Measurements from ENCODE around the gene CYBB. TPM values are rescaled to one million over a fixed set of nuclear protein-coding genes. Genes with fewer than 3 reads are reported as not detected.

The CYBB gene
- total RNA-seq, 1 experiment from 2014 or later: 0.23 TPM

DNA sequence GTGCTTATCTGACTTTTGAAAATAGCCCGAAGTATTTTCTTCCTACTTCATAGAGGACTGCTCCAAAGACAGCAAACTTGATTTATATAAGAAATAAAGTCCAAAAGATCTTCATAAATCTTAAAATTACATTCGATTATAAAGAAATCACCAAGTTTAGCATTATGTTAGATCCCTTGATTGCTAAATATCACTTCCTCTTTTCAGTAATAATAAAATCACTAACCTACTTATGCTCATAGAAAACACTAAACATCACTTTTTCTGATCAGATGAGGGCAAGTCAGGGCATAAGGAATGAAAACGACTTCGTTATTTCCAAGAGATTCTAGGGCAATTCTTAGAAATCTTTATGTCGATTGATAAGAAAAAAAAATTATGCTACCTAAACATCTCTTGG, 35.5 kb downstream of the CYBB start:
- no peak overlapping the region for H3K4me3 ChIP-seq (ENCODE audit: low read depth in 2 of 2, low read length in 2 of 2)
- ChIA-PET POLR2A (no interaction called here), CTCF (no interaction called here)
- intact Hi-C loops (cut with micrococcal nuclease; ENCODE audit: unreplicated experiment) (no loop called here), in situ Hi-C loops (cut with HindIII; ENCODE audit: low pct_unique_long_range_greater_than_20kb, low sequenced_read_pairs) (no loop called here)
- no peaks in the 10 kb centered on the region for H3K27me3 ChIP-seq (ENCODE audit: control insufficient read depth, insufficient read depth, low read length)
- BruUV-seq (replicated peaks): no TSS peak
- H3K4me1 ChIP-seq (ENCODE audit: control insufficient read depth, insufficient read depth, low read length): no peaks in the 10 kb centered on the region
- H3K36me3 ChIP-seq (ENCODE audit: control insufficient read depth, insufficient read depth, low read length): no peaks in the 10 kb centered on the region
- no peak overlapping the region for H3K27ac ChIP-seq (ENCODE audit: low read length)
- H3K9me3 ChIP-seq (ENCODE audit: control insufficient read depth, insufficient read depth, low read depth, low read length): no peaks in the 10 kb centered on the region
- no peak for ATAC-seq
- TF ChIP-seq, protein P1, sequence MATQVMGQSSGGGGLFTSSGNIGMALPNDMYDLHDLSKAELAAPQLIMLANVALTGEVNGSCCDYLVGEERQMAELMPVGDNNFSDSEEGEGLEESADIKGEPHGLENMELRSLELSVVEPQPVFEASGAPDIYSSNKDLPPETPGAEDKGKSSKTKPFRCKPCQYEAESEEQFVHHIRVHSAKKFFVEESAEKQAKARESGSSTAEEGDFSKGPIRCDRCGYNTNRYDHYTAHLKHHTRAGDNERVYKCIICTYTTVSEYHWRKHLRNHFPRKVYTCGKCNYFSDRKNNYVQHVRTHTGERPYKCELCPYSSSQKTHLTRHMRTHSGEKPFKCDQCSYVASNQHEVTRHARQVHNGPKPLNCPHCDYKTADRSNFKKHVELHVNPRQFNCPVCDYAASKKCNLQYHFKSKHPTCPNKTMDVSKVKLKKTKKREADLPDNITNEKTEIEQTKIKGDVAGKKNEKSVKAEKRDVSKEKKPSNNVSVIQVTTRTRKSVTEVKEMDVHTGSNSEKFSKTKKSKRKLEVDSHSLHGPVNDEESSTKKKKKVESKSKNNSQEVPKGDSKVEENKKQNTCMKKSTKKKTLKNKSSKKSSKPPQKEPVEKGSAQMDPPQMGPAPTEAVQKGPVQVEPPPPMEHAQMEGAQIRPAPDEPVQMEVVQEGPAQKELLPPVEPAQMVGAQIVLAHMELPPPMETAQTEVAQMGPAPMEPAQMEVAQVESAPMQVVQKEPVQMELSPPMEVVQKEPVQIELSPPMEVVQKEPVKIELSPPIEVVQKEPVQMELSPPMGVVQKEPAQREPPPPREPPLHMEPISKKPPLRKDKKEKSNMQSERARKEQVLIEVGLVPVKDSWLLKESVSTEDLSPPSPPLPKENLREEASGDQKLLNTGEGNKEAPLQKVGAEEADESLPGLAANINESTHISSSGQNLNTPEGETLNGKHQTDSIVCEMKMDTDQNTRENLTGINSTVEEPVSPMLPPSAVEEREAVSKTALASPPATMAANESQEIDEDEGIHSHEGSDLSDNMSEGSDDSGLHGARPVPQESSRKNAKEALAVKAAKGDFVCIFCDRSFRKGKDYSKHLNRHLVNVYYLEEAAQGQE (IDR thresholded peaks at IDR 0.05; ENCODE audit: insufficient read depth in 1 of 2, low read depth in 2 of 2, low read length in 1 of 2): no peak
- TF ChIP-seq TCF7L2 (IDR thresholded peaks at IDR 0.05; ENCODE audit: low read depth, low read length) (no peak), POLR2AphosphoS5 (IDR thresholded peaks at IDR 0.05; ENCODE audit: low read depth, low read length) (no peak), SIN3A (IDR thresholded peaks at IDR 0.05; ENCODE audit: borderline replicate concordance, insufficient read depth, low read depth, low read length) (no peak)
- TF ChIP-seq, protein P2, sequence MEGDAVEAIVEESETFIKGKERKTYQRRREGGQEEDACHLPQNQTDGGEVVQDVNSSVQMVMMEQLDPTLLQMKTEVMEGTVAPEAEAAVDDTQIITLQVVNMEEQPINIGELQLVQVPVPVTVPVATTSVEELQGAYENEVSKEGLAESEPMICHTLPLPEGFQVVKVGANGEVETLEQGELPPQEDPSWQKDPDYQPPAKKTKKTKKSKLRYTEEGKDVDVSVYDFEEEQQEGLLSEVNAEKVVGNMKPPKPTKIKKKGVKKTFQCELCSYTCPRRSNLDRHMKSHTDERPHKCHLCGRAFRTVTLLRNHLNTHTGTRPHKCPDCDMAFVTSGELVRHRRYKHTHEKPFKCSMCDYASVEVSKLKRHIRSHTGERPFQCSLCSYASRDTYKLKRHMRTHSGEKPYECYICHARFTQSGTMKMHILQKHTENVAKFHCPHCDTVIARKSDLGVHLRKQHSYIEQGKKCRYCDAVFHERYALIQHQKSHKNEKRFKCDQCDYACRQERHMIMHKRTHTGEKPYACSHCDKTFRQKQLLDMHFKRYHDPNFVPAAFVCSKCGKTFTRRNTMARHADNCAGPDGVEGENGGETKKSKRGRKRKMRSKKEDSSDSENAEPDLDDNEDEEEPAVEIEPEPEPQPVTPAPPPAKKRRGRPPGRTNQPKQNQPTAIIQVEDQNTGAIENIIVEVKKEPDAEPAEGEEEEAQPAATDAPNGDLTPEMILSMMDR (IDR thresholded peaks at IDR 0.05): no peak
- DNase-seq (ENCODE audit: low read depth, low spot score): no peak

DNA sequence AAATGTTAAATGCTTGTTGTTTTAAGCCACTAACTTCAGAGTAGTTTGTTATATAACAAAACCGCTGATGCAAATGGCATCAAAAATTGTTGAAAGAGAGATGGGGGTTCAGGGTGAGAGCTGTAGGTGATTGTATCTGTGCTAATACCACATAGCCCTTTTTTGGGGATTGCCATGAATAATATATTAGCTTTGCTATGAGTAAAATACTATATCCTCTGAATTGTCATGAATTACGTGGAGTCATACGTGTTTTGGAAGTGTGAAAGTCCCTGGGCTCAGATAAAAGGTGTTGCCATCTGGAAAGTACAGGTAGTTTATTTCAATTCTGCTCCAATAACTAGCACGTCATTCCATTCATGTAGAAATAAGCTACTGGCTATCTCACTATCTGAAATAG, 36.9 kb downstream of the CYBB start:
- in situ Hi-C loops (cut with HindIII; ENCODE audit: low pct_unique_long_range_greater_than_20kb, low sequenced_read_pairs): no loop called here

More for the DNA sequence above, 36.9 kb downstream of the CYBB start:
- ChIA-PET POLR2A (no interaction called here), CTCF (no interaction called here)
- intact Hi-C loops (cut with micrococcal nuclease; ENCODE audit: unreplicated experiment): no loop called here
- Histone ChIP-seq H3K27me3 (ENCODE audit: control insufficient read depth, insufficient read depth, low read length) (no peaks in the 10 kb centered on the region), H3K4me3 (ENCODE audit: low read depth in 2 of 2, low read length in 2 of 2) (no peak overlapping the region), H3K4me1 (ENCODE audit: control insufficient read depth, insufficient read depth, low read length) (no peaks in the 10 kb centered on the region), H3K27ac (ENCODE audit: low read length) (no peak overlapping the region), H3K36me3 (ENCODE audit: control insufficient read depth, insufficient read depth, low read length) (no peaks in the 10 kb centered on the region), H3K9me3 (ENCODE audit: control insufficient read depth, insufficient read depth, low read depth, low read length) (no peaks in the 10 kb centered on the region)
- no TSS peak for BruUV-seq (replicated peaks)
- TF ChIP-seq, protein P1 (IDR thresholded peaks at IDR 0.05; ENCODE audit: insufficient read depth in 1 of 2, low read depth in 2 of 2, low read length in 1 of 2): no peak
- TF ChIP-seq POLR2AphosphoS5 (IDR thresholded peaks at IDR 0.05; ENCODE audit: low read depth, low read length): no peak
- no peak for TF ChIP-seq SIN3A (IDR thresholded peaks at IDR 0.05; ENCODE audit: borderline replicate concordance, insufficient read depth, low read depth, low read length)
- TF ChIP-seq TCF7L2 (IDR thresholded peaks at IDR 0.05; ENCODE audit: low read depth, low read length): no peak
- TF ChIP-seq, protein P2 (IDR thresholded peaks at IDR 0.05): no peak
- ATAC-seq (no peak), DNase-seq (ENCODE audit: low read depth, low spot score) (no peak)

Data from Panc1 (cell line).